ENCODE data around the gene CYP4F12. TPM values are rescaled to one million over a fixed set of nuclear protein-coding genes. Genes with fewer than 3 reads are reported as not detected.

CYP4F12 gene
- total RNA-seq, 1 experiment from 2014 or later = 1.7 TPM

GRCh38 chr19:15717809-15718208, 44.9 kb downstream of the CYP4F12 start:
- no peaks in the 10 kb centered on the region for H3K36me3 ChIP-seq (ENCODE audit: control insufficient read depth, insufficient read depth, low read length)
- H3K27ac ChIP-seq (ENCODE audit: low read length) = no peak overlapping the region
- intact Hi-C loops (cut with micrococcal nuclease; ENCODE audit: unreplicated experiment) (no loop called here), in situ Hi-C loops (cut with HindIII; ENCODE audit: low pct_unique_long_range_greater_than_20kb, low sequenced_read_pairs) (no loop called here)
- TF ChIP-seq POLR2AphosphoS5 (IDR thresholded peaks at IDR 0.05; ENCODE audit: low read depth, low read length) (no peak), REST (IDR thresholded peaks at IDR 0.05; ENCODE audit: insufficient read depth in 1 of 2, low read depth in 2 of 2, low read length in 1 of 2) (peak; percentile 76 to 81)
- no peaks in the 10 kb centered on the region for H3K4me1 ChIP-seq (ENCODE audit: control insufficient read depth, insufficient read depth, low read length)
- peaks cover 4% of the 10 kb centered on the region for H3K27me3 ChIP-seq (ENCODE audit: control insufficient read depth, insufficient read depth, low read length)
- H3K9me3 ChIP-seq (ENCODE audit: control insufficient read depth, insufficient read depth, low read depth, low read length) = no peaks in the 10 kb centered on the region
- DNase-seq (ENCODE audit: low read depth, low spot score) (no peak), ATAC-seq (no peak)
- BruUV-seq (replicated peaks) = no TSS peak
- POLR2A ChIA-PET = no interaction called here
- H3K4me3 ChIP-seq (ENCODE audit: low read depth in 2 of 2, low read length in 2 of 2) = no peak overlapping the region
- CTCF ChIA-PET = no interaction called here

GRCh38 chr19:15721268-15721667, 48.4 kb downstream of the CYP4F12 start:
- Histone ChIP-seq H3K9me3 (ENCODE audit: control insufficient read depth, insufficient read depth, low read depth, low read length) (no peaks in the 10 kb centered on the region), H3K4me1 (ENCODE audit: control insufficient read depth, insufficient read depth, low read length) (no peaks in the 10 kb centered on the region), H3K4me3 (ENCODE audit: low read depth in 2 of 2, low read length in 2 of 2) (no peak overlapping the region), H3K36me3 (ENCODE audit: control insufficient read depth, insufficient read depth, low read length) (no peaks in the 10 kb centered on the region), H3K27ac (ENCODE audit: low read length) (no peak overlapping the region), H3K27me3 (ENCODE audit: control insufficient read depth, insufficient read depth, low read length) (peaks cover 4% of the 10 kb centered on the region)
- TF ChIP-seq POLR2AphosphoS5 (IDR thresholded peaks at IDR 0.05; ENCODE audit: low read depth, low read length) = no peak
- no peak for TF ChIP-seq REST (IDR thresholded peaks at IDR 0.05; ENCODE audit: insufficient read depth in 1 of 2, low read depth in 2 of 2, low read length in 1 of 2)
- no peak for TF ChIP-seq SIN3A (IDR thresholded peaks at IDR 0.05; ENCODE audit: borderline replicate concordance, insufficient read depth, low read depth, low read length)
- no peak for TF ChIP-seq CTCF (IDR thresholded peaks at IDR 0.05)
- TF ChIP-seq TCF7L2 (IDR thresholded peaks at IDR 0.05; ENCODE audit: low read depth, low read length) = no peak
- BruUV-seq (replicated peaks) = no TSS peak
- ChIA-PET CTCF (no interaction called here), POLR2A (no interaction called here)
- DNase-seq (ENCODE audit: low read depth, low spot score) = no peak
- ATAC-seq = no peak
- in situ Hi-C loops (cut with HindIII; ENCODE audit: low pct_unique_long_range_greater_than_20kb, low sequenced_read_pairs) = no loop called here
- intact Hi-C loops (cut with micrococcal nuclease; ENCODE audit: unreplicated experiment) = no loop called here
